GM12892 (cell line): Measurements from ENCODE around the gene KRTAP10-1.

Source experiments
- DNase-seq: peaks from one replicate; pipeline ENCODE4 v3.0.0; 2011; ENCODE audit not compliant: insufficient read length
- FAIRE-seq: peaks from 2 replicates; lab custom pipeline; 2011; peaks lifted over from hg19 to GRCh38; lab: Jason Lieb, UNC
- POLR2A ChIP-seq: IDR thresholded peaks from 2 replicates; pipeline ENCODE4 v1.6.1; 2011; ENCODE audit warnings: low read depth, low read length, control low read depth
- POLR2AphosphoS5 ChIP-seq: IDR thresholded peaks from 2 replicates; pipeline ENCODE4 v1.6.1; 2011; ENCODE audit warnings: low read depth, low read length, control low read depth
- TAF1 ChIP-seq: IDR thresholded peaks from 2 replicates; pipeline ENCODE4 v1.6.1; 2011; ENCODE audit warnings: low read depth, mild to moderate bottlenecking, control low read depth, low read length, borderline replicate concordance

The KRTAP10-1 gene

DNA sequence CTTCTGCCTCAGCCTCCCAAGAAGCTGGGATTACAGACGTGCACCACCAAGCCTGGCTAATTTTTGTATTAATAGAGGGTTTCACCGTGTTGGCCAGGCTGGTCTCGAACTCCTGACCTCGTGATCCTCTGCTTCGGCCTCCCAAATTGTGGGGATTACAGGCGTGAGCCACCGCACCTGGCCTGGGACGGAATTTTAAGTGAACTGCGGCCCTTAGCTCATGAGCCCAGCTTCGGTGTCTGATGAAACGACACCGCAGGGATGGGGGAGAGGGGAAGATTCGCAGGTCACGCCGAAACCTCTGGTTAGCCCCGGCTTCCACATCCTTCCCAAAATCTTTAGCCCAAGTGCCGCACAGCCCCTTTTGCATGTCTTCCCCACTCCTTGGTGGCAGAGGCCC, 45.6 kb downstream of the KRTAP10-1 start:
- DNase-seq (no peak), FAIRE-seq (no peak)
- TF ChIP-seq TAF1: no peak
- no peak for TF ChIP-seq POLR2AphosphoS5
- no peak for TF ChIP-seq POLR2A

DNA sequence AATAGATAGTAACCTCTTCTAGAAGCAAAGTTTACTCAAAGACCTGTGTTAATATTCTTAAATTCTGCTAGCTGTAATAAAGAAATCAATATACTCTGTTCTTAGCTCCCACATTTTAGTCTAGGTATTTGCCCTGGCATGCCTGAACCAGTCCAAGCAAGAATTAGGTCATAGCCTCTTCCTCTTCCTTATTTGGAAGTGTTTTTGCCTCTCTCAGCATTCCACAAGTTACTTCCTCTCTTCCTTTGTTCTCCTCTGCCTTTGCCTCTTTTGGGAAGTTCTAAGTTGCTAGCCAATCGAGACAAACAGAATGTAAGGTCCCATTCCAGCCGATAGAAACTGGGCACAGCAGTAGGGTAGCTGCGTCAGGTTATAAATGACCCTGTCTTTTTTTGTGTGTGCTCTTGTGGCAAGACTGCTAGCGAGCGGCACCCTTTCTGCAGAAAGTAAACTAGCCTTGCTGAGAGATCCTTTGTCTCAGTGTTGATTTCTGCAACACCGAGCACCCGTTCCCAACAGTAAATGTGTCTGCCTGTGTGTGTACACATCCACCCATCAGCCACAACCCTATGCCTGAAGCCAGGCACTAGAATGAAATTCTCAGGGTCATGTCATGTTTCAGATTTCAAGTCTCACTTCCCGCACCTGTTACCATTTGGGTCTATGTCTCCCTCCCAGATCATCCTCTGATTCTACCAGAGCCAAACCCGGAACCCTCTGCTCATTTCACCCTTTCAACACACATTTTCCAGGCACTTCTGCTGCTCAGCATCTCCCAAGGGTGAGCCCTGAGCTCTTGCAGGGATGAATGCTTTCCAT, 47.2 kb downstream of the KRTAP10-1 start:
- TF ChIP-seq POLR2AphosphoS5: no peak
- TF ChIP-seq POLR2A: no peak
- TF ChIP-seq TAF1: no peak

DNA sequence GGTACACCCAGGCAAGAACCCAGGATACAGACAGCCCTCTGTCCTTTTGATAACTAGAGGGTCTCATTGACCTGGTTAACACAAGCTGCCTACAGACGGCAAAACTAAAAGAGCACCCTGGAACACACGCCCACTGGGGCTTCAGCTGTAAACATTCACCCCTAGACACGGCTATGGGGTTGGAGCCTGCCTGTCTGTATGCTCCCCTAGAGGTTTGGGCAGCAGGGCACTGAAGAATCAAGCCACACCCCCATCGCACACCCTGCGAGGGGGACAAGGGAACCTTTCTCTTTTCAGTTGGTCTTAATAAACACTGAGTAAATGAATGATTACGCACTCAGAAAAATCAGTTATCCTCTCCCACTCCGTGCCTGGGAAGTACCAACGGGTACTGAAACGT, 49.2 kb downstream of the KRTAP10-1 start:
- DNase-seq (no peak), FAIRE-seq (no peak)

More for the DNA sequence above, 47.2 kb downstream of the KRTAP10-1 start:
- FAIRE-seq (no peak), DNase-seq (no peak)

DNA sequence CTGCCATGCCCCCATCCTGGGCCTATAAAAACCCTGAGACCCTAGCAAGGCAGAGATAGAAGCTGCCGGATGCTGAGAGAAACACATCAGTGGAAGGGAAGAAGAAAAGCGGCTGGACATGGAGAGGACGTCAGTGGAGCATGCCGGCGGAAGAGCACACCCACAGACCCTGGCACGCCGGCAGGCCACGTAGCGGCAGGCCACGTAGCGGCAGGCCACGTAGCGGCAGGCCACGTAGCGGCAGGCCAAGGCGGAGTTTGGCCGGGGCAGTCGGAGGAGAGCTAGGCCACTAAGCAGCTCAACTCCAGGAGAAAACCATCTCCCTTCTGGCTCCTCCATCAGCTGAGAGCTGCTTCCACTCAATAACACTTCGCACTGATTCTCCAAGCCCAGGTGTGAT, 49.6 kb downstream of the KRTAP10-1 start:
- TF ChIP-seq POLR2AphosphoS5: no peak
- no peak for TF ChIP-seq POLR2A
- no peak for TF ChIP-seq TAF1
- FAIRE-seq (no peak), DNase-seq (no peak)

More for the DNA sequence above, 49.2 kb downstream of the KRTAP10-1 start:
- TF ChIP-seq POLR2A (no peak), TAF1 (no peak), POLR2AphosphoS5 (no peak)

DNA sequence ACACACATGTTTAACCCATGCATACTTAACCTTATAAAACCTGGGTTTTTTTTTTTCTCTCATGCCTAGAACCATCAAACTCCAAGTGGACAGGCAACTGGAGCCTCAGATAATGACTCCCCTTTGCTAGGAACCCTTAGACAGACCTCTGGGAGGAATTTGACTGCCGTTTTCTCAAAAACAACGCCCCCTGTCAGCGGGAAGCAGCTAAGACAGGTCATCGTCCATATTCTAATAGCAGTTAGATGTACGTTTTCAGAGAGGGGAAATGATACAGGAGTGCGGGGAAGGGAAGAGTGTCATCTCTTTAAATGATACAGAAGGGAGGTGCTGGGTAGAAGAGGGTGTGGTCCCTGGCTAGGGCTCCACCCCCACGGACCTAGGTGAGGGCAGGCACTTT, 50.0 kb downstream of the KRTAP10-1 start:
- TF ChIP-seq POLR2AphosphoS5: no peak
- no peak for TF ChIP-seq POLR2A
- no peak for TF ChIP-seq TAF1
- DNase-seq: no peak
- no peak for FAIRE-seq
